RWPE2 (cell line): ENCODE data around the gene TTLL12.
A peak's percentile ranks its signal among the peaks of the same experiment; 100 is the strongest.

Experiments used
- ATAC-seq: fragments of 200-7000 bp; cut with Tn5 transposase; 3 replicates; pipeline ENCODE4 v1.9.1; 2021; ENCODE audit warnings: low read depth
- DNase-seq: peaks from one replicate; pipeline ENCODE4 v3.0.0-alpha.2; 2020; ENCODE audit warnings: low spot score
- H3K27ac ChIP-seq: fragments of 450-650 bp; 2 replicates; pipeline ENCODE4 v1.5.1; 2017; ENCODE audit warnings: mild to moderate bottlenecking; ENCODE audit not compliant: poor library complexity, severe bottlenecking
- H3K27me3 ChIP-seq: fragments of 250-450 bp; sonication (Bioruptor Pico); 2 replicates; pipeline ENCODE4 v1.5.1; 2021; ENCODE audit warnings: mild to moderate bottlenecking, moderate library complexity; ENCODE audit not compliant: insufficient read depth, poor library complexity, severe bottlenecking
- H3K36me3 ChIP-seq: fragments of 250-450 bp; sonication (Bioruptor Pico); 2 replicates; pipeline ENCODE4 v1.5.1; 2020; ENCODE audit warnings: low read depth, mild to moderate bottlenecking, moderate library complexity
- H3K4me1 ChIP-seq: fragments of 250-450 bp; sonication (Bioruptor Pico); 2 replicates; pipeline ENCODE4 v1.5.1; 2021; ENCODE audit warnings: mild to moderate bottlenecking, moderate library complexity; ENCODE audit not compliant: insufficient read depth, poor library complexity, severe bottlenecking
- H3K4me3 ChIP-seq: fragments of 250-450 bp; sonication (Bioruptor Pico); 2 replicates; pipeline ENCODE4 v1.5.1; 2021; ENCODE audit warnings: mild to moderate bottlenecking, moderate library complexity; ENCODE audit not compliant: severe bottlenecking
- H3K9me3 ChIP-seq: fragments of 250-450 bp; sonication (Bioruptor Pico); 2 replicates; pipeline ENCODE4 v1.5.1; 2021; ENCODE audit warnings: mild to moderate bottlenecking, moderate library complexity; ENCODE audit not compliant: severe bottlenecking
- CTCF ChIP-seq: fragments of 450-650 bp; IDR thresholded peaks from one replicate; pipeline ENCODE4 v1.5.1; 2017; ENCODE audit warnings: mild to moderate bottlenecking, moderate library complexity; ENCODE audit not compliant: poor library complexity, severe bottlenecking

Gene TTLL12

GRCh38 chr22:43152357-43153071 is 34.4 kb downstream of the TTLL12 start:
- peak; percentile 81 for DNase-seq
- peak; percentile 87 for ATAC-seq
- peaks cover 6% of the 10 kb centered on the region for H3K4me1 ChIP-seq
- H3K27me3 ChIP-seq = no peaks in the 10 kb centered on the region
- H3K27ac ChIP-seq = peak overlapping the region; percentile 89
- no peak for TF ChIP-seq CTCF
- H3K36me3 ChIP-seq = 0 out of 2 replicates have a peak, but pooled peaks cover 7% of the 10 kb centered on the region
- H3K4me3 ChIP-seq = peak overlapping the region; percentile 73
- no peaks in the 10 kb centered on the region for H3K9me3 ChIP-seq

- DNase-seq = no peak
- no peak for TF ChIP-seq CTCF
- Histone ChIP-seq H3K4me3 (peak overlapping the region; percentile 73), H3K27me3 (no peaks in the 10 kb centered on the region), H3K4me1 (peaks cover 6% of the 10 kb centered on the region), H3K9me3 (no peaks in the 10 kb centered on the region), H3K36me3 (0 out of 2 replicates have a peak, but pooled peaks cover 7% of the 10 kb centered on the region), H3K27ac (peak overlapping the region; percentile 89)
- ATAC-seq = peak; percentile 13
Observed at GRCh38 chr22:43152003-43152356, 35.0 kb downstream of the TTLL12 start.

- Histone ChIP-seq H3K27ac (peak within 1 kb of the TSS; percentile 89), H3K27me3 (no peaks in the 10 kb centered on the region), H3K36me3 (0 out of 2 replicates have a peak, but pooled peaks cover 7% of the 10 kb centered on the region), H3K9me3 (no peaks in the 10 kb centered on the region), H3K4me1 (peaks cover 6% of the 10 kb centered on the region), H3K4me3 (peak within 1 kb of the TSS; percentile 73)
- TF ChIP-seq CTCF = no peak
- DNase-seq (peak; percentile 64), ATAC-seq (peak; percentile 47)
Observed at GRCh38 chr22:43151251-43152002, 35.5 kb downstream of the TTLL12 start, which contains the start of gene TSPO. TSS of gene TSPO (plus strand) at chr22:43151559. CDS start at chr22:43159239, 7,680 bp downstream.

- Histone ChIP-seq H3K4me3 (peak overlapping the region; percentile 73), H3K36me3 (0 out of 2 replicates have a peak, but pooled peaks cover 4% of the 10 kb centered on the region), H3K27me3 (no peaks in the 10 kb centered on the region), H3K4me1 (peaks cover 6% of the 10 kb centered on the region), H3K9me3 (no peaks in the 10 kb centered on the region), H3K27ac (peak overlapping the region; percentile 89)
- TF ChIP-seq CTCF = no peak
- DNase-seq (no peak), ATAC-seq (no peak)
Observed at GRCh38 chr22:43150731-43151206, 36.2 kb downstream of the TTLL12 start.
